HCT116 (cell line): ENCODE results near the gene P2RX1. TPM values are rescaled to one million over a fixed set of nuclear protein-coding genes. Genes with fewer than 3 reads are reported as not detected.

Experiments used
- ATAC-seq: fragments of 200-7000 bp; cut with Tn5 transposase; 2 replicates; pipeline ENCODE4 v1.9.1; 2020; ENCODE audit warnings: mild to moderate bottlenecking, moderate library complexity
- BruUV-seq: library from RNA; stranded (reverse); fragments of 400-500 nt; replicated peaks from 2 replicates; lab custom pipeline; 2021; lab: Mats Ljungman, UMichigan
- CTCF ChIA-PET: fragments of 300-600 bp; sonication (Branson Sonifier 250); formaldehyde crosslinking; loops from one replicate; lab custom pipeline; 2021; ENCODE audit warnings: antibody characterized with exemption; lab: Charles Lee
- POLR2A ChIA-PET: fragments of 300-600, 350-600 bp; sonication (Branson Sonifier 250); formaldehyde crosslinking; loops from one replicate; lab custom pipeline; 2021; ENCODE audit warnings: antibody characterized with exemption; lab: Charles Lee
- RAD21 ChIA-PET, 2 experiments: fragments of 300-600 bp; sonication (Branson Sonifier 250); formaldehyde crosslinking; loops; one replicate each; lab custom pipeline; 2023; ENCODE audit warnings: low total read pairs in 2 of 2; ENCODE audit not compliant: uncharacterized antibody in 2 of 2, unreplicated experiment in 2 of 2, low non-redundant PET in 1 of 2; lab: Charles Lee
- DNase-seq: peaks from one replicate; pipeline ENCODE4 v3.0.0-alpha.2; 2010; ENCODE audit warnings: low read depth, low spot score
- H2AFZ ChIP-seq: fragments of 200-600 bp; shearing (Covaris generic), sonication (generic); 2 replicates; pipeline ENCODE4 v1.6.1; 2017; ENCODE audit warnings: low read depth, mixed run types, mixed read lengths, antibody characterized with exemption, low read length; ENCODE audit not compliant: poor library complexity, severe bottlenecking
- H3K27ac ChIP-seq: 2 replicates; pipeline ENCODE4 v1.5.1; 2012; ENCODE audit warnings: low read depth, low read length
- H3K27me3 ChIP-seq: fragments of 200-600 bp; sonication (generic); 2 replicates; pipeline ENCODE4 v1.6.1; 2016; ENCODE audit warnings: mixed run types, low read length, mixed read lengths; ENCODE audit not compliant: insufficient read depth
- H3K36me3 ChIP-seq, 2 experiments: fragments of 200-500 bp in 1 of 2; fragments of 200-600 bp in 1 of 2; sonication (Bioruptor generic) in 1 of 2; sonication (generic) in 1 of 2; 2 replicates each; pipeline versions ENCODE4 v1.5.1 to v1.6.1; 2014 to 2016; ENCODE audit warnings: low read length in 2 of 2, inconsistent platforms in 1 of 2, mixed read lengths in 1 of 2, mixed run types in 1 of 2; ENCODE audit not compliant: insufficient read depth in 2 of 2, control insufficient read depth in 1 of 2
- H3K4me1 ChIP-seq, 2 experiments: fragments of 200-600 bp in 1 of 2; sonication (generic) in 1 of 2; 2 replicates each; pipeline versions ENCODE4 v1.5.1 to v1.6.1; 2012 to 2017; ENCODE audit warnings: low read length in 2 of 2, inconsistent platforms in 1 of 2, mild to moderate bottlenecking in 1 of 2, mixed read lengths in 1 of 2, mixed run types in 1 of 2, moderate library complexity in 1 of 2; ENCODE audit not compliant: insufficient read depth in 2 of 2, control insufficient read depth in 1 of 2
- H3K4me2 ChIP-seq: fragments of 200-600 bp; sonication (generic); 2 replicates; pipeline ENCODE4 v1.6.1; 2017; ENCODE audit warnings: mixed run types, low read length, mixed read lengths
- H3K4me3 ChIP-seq, 2 experiments: fragments of 200-600 bp in 1 of 2; sonication (generic) in 1 of 2; replicated peaks in 1 of 2; 2 replicates each; pipeline ENCODE4 v1.5.1; 2011 to 2016; ENCODE audit warnings: low read length in 2 of 2, control low read depth in 1 of 2, low read depth in 1 of 2, mild to moderate bottlenecking in 1 of 2, mixed read lengths in 1 of 2, mixed run types in 1 of 2
- H3K79me2 ChIP-seq: fragments of 200-600 bp; sonication (generic); 2 replicates; pipeline ENCODE4 v1.6.1; 2017; ENCODE audit warnings: mild to moderate bottlenecking, mixed run types, low read length, moderate library complexity, mixed read lengths; ENCODE audit not compliant: insufficient read depth
- H3K9ac ChIP-seq: fragments of 200-600 bp; sonication (generic); 2 replicates; pipeline ENCODE4 v1.6.1; 2016; ENCODE audit warnings: low read length, mixed read lengths
- H3K9me2 ChIP-seq: fragments of 200-600 bp; sonication (generic), shearing (Covaris generic); 2 replicates; pipeline ENCODE4 v1.6.1; 2017; ENCODE audit warnings: mixed run types, mild to moderate bottlenecking, moderate library complexity; ENCODE audit not compliant: insufficient read depth
- H3K9me3 ChIP-seq, 2 experiments: fragments of 200-500 bp in 1 of 2; fragments of 200-600 bp in 1 of 2; sonication (Bioruptor generic) in 1 of 2; sonication (generic) in 1 of 2; 2 replicates each; pipeline ENCODE4 v1.6.1; 2014 to 2017; ENCODE audit warnings: low read length in 2 of 2, mixed read lengths in 2 of 2, inconsistent platforms in 1 of 2, low read depth in 1 of 2, mild to moderate bottlenecking in 1 of 2, mixed run types in 1 of 2, moderate library complexity in 1 of 2; ENCODE audit not compliant: control insufficient read depth in 1 of 2, insufficient read depth in 1 of 2
- H4K20me1 ChIP-seq: fragments of 200-600 bp; sonication (generic), shearing (Covaris generic); 2 replicates; pipeline ENCODE4 v1.6.1; 2017; ENCODE audit warnings: mixed run types, mild to moderate bottlenecking, moderate library complexity; ENCODE audit not compliant: insufficient read depth
- CEBPB ChIP-seq: IDR thresholded peaks from 2 replicates; pipeline ENCODE4 v1.6.1; 2012; ENCODE audit warnings: low read depth
- EGR1 ChIP-seq: IDR thresholded peaks from 2 replicates; pipeline ENCODE4 v1.6.1; 2012; ENCODE audit warnings: low read depth
- ELF1 ChIP-seq: IDR thresholded peaks from 2 replicates; pipeline ENCODE4 v1.6.1; 2012; ENCODE audit warnings: low read depth, borderline replicate concordance
- EZH2 ChIP-seq: fragments of 200-600 bp; sonication (generic); IDR thresholded peaks from 2 replicates; pipeline ENCODE4 v1.6.1; 2017; ENCODE audit warnings: antibody characterized with exemption, mixed run types
- EZH2phosphoT487 ChIP-seq: fragments of 200-600 bp; IDR thresholded peaks from 2 replicates; pipeline ENCODE4 v1.6.1; 2018; ENCODE audit warnings: antibody characterized with exemption, borderline replicate concordance
- FOSL1 ChIP-seq: IDR thresholded peaks from 2 replicates; pipeline ENCODE4 v1.6.1; 2012; ENCODE audit warnings: low read depth
- JUND ChIP-seq: IDR thresholded peaks from 2 replicates; pipeline ENCODE4 v1.6.1; 2012
- POLR2A ChIP-seq: IDR thresholded peaks from 2 replicates; pipeline ENCODE4 v1.7.0; 2011; ENCODE audit warnings: borderline replicate concordance; ENCODE audit not compliant: insufficient read depth, insufficient read length; ENCODE audit errors: extremely low read depth
- POLR2AphosphoS5 ChIP-seq: IDR thresholded peaks from 2 replicates; pipeline ENCODE4 v1.6.1; 2011; ENCODE audit warnings: mild to moderate bottlenecking, low read depth, low read length, moderate library complexity
- RAD21 ChIP-seq: IDR thresholded peaks from 2 replicates; pipeline ENCODE4 v1.6.1; 2012; ENCODE audit warnings: low read depth, mild to moderate bottlenecking
- SP1 ChIP-seq: IDR thresholded peaks from 2 replicates; pipeline ENCODE4 v1.6.1; 2012; ENCODE audit warnings: low read depth
- SRF ChIP-seq: IDR thresholded peaks from 2 replicates; pipeline ENCODE4 v1.6.1; 2012; ENCODE audit warnings: low read depth
- TCF7L2 ChIP-seq: IDR thresholded peaks from 2 replicates; pipeline ENCODE4 v1.7.0; 2011; ENCODE audit warnings: borderline replicate concordance, inconsistent platforms; ENCODE audit not compliant: insufficient read depth, insufficient read length; ENCODE audit errors: extremely low read depth
- YY1 ChIP-seq: IDR thresholded peaks from 2 replicates; pipeline ENCODE4 v1.6.1; 2011; ENCODE audit warnings: low read length, low read depth, moderate library complexity, mild to moderate bottlenecking; ENCODE audit not compliant: insufficient replicate concordance; ENCODE audit errors: extremely low read depth
- ZFX ChIP-seq: fragments of 450-650 bp; IDR thresholded peaks from 2 replicates; pipeline ENCODE4 v1.6.1; 2017
- ZNF274 ChIP-seq: fragments of 200-500 bp; sonication (Bioruptor generic); IDR thresholded peaks from 2 replicates; pipeline ENCODE4 v1.6.1; 2014; ENCODE audit warnings: mild to moderate bottlenecking, low read depth, low read length, inconsistent platforms
- intact Hi-C: fragments of 100-400 bp; cut with micrococcal nuclease; formaldehyde crosslinking; loops from 2 replicates; pipeline ENCODE4 v1.10.0; 2022
- total RNA-seq: library from RNA; stranded (reverse); gene quantifications from one replicate; pipeline ENCODE4 v1.2.1, GENCODE V29; 2021; ENCODE audit not compliant: unreplicated experiment
- TF ChIP-seq, protein P1 (sequence below): IDR thresholded peaks from 2 replicates; pipeline ENCODE4 v1.6.1; 2012
- TF ChIP-seq, protein P2 (sequence below), 3 experiments: fragments of 200-600 bp in 1 of 3; sonication (generic) in 1 of 3; IDR thresholded peaks in 2 of 3; conservative IDR thresholded peaks in 1 of 3; 2 replicates each; pipeline ENCODE4 v1.5.1; 2012 to 2017; ENCODE audit warnings: low read depth in 2 of 3, low read length in 2 of 3, antibody characterized with exemption in 1 of 3, borderline replicate concordance in 1 of 3, control low read depth in 1 of 3, mild to moderate bottlenecking in 1 of 3, mixed read lengths in 1 of 3, mixed run types in 1 of 3, moderate library complexity in 1 of 3; ENCODE audit not compliant: insufficient read depth in 1 of 3

Gene P2RX1
- total RNA-seq, 1 experiment from 2014 or later: not detected

- ATAC-seq (no peak), DNase-seq (no peak)
- intact Hi-C loops: no loop called here
- ChIA-PET RAD21 (no interaction called here), CTCF (no interaction called here), POLR2A (no interaction called here)
- H3K9me2 ChIP-seq: no peaks in the 10 kb centered on the region
- H3K27me3 ChIP-seq: no peaks in the 10 kb centered on the region
- no peak overlapping the region for H3K4me3 ChIP-seq
- no peaks in the 10 kb centered on the region for H3K79me2 ChIP-seq
- H3K36me3 ChIP-seq: no peaks in the 10 kb centered on the region
- no TSS peak for BruUV-seq
- H3K4me1 ChIP-seq: peaks cover 0 to 5% of the 10 kb centered on the region in 2 experiments; a peak in 1 of 4 replicates
- H2AFZ ChIP-seq: no peak overlapping the region
- H3K9ac ChIP-seq: no peak overlapping the region
- H4K20me1 ChIP-seq: no peaks in the 10 kb centered on the region
- H3K9me3 ChIP-seq: no peaks in the 10 kb centered on the region
- no peak overlapping the region for H3K27ac ChIP-seq
- TF ChIP-seq, protein P1, sequence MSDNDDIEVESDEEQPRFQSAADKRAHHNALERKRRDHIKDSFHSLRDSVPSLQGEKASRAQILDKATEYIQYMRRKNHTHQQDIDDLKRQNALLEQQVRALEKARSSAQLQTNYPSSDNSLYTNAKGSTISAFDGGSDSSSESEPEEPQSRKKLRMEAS: no peak
- TF ChIP-seq EGR1 (no peak), ZNF274 (no peak), JUND (no peak), RAD21 (no peak), ZFX (no peak), EZH2phosphoT487 (no peak), POLR2A (no peak), CEBPB (no peak), YY1 (no peak), ELF1 (no peak)
- no peak overlapping the region for H3K4me2 ChIP-seq
Measured at GRCh38 chr17:3937359-3937758, 21.1 kb upstream of the P2RX1 start.

DNA sequence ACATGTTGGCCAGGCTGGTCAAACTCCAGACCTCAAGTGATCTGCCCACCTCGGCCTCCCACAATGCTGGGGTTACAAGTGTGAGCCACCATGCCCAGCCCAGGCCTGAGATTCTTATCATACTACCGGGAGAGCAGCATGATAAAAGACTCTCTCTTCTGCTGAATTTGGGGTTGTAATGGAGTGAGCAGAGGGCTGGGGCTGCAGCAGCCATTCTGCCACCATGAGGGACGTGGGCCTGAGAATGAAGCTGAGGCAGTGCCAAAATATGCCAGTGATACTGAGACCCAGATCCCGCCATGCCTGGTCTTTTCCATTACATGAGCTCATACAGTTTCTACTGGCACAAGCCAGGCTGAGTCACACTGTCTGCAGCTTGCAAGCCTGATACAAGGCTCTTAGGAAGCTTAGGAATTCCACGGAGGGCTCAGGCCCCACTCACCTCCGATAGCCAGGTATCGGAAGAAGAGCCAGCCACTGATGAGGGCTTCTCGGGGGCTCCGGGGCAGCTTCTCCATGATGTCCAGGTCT lies 19.6 kb upstream of the P2RX1 start:
- no TSS peak for BruUV-seq
- H3K9me2 ChIP-seq: no peaks in the 10 kb centered on the region
- intact Hi-C loops: loop anchor here (1.0 kb wide), 2 partner anchors 68 to 138 kb away; no protein-coding TSS in a partner anchor
- DNase-seq: no peak
- no peaks in the 10 kb centered on the region for H3K79me2 ChIP-seq
- H3K9me3 ChIP-seq: no peaks in the 10 kb centered on the region
- POLR2A ChIA-PET: no interaction called here
- RAD21 ChIA-PET: no interaction called here
- H3K4me1 ChIP-seq: peaks cover 0 to 5% of the 10 kb centered on the region in 2 experiments; a peak in 1 of 4 replicates
- H3K36me3 ChIP-seq: no peaks in the 10 kb centered on the region
- CTCF ChIA-PET: no interaction called here
- H2AFZ ChIP-seq: no peak overlapping the region
- no peak overlapping the region for H3K9ac ChIP-seq
- no peak overlapping the region for H3K4me2 ChIP-seq
- no peak overlapping the region for H3K27ac ChIP-seq
- H3K27me3 ChIP-seq: no peaks in the 10 kb centered on the region
- H3K4me3 ChIP-seq: no peak overlapping the region
- H4K20me1 ChIP-seq: no peaks in the 10 kb centered on the region
- ATAC-seq: no peak
- TF ChIP-seq EZH2phosphoT487 (no peak), FOSL1 (no peak), EZH2 (no peak), POLR2A (no peak), ZNF274 (no peak), RAD21 (no peak), TCF7L2 (no peak), SRF (no peak), SP1 (no peak), POLR2AphosphoS5 (no peak)
- TF ChIP-seq, protein P2, sequence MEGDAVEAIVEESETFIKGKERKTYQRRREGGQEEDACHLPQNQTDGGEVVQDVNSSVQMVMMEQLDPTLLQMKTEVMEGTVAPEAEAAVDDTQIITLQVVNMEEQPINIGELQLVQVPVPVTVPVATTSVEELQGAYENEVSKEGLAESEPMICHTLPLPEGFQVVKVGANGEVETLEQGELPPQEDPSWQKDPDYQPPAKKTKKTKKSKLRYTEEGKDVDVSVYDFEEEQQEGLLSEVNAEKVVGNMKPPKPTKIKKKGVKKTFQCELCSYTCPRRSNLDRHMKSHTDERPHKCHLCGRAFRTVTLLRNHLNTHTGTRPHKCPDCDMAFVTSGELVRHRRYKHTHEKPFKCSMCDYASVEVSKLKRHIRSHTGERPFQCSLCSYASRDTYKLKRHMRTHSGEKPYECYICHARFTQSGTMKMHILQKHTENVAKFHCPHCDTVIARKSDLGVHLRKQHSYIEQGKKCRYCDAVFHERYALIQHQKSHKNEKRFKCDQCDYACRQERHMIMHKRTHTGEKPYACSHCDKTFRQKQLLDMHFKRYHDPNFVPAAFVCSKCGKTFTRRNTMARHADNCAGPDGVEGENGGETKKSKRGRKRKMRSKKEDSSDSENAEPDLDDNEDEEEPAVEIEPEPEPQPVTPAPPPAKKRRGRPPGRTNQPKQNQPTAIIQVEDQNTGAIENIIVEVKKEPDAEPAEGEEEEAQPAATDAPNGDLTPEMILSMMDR (IDR thresholded peaks at IDR 0.05 in 2 of 3, conservative IDR thresholded peaks at IDR 0.05 in 1 of 3; ENCODE audit: borderline replicate concordance in 1 of 3, insufficient read depth in 1 of 3, low read depth in 2 of 3, low read length in 2 of 3): no peak
